ENCODE results near the gene GRAP2. TPM values are rescaled to one million over a fixed set of nuclear protein-coding genes. Genes with fewer than 3 reads are reported as not detected.
"Not testable (repeated sequence)": the region's sequence is repeated elsewhere in the genome, so short reads cannot be mapped to it uniquely, and the experiment has no call there.

GRAP2 gene
- total RNA-seq, 1 experiment from 2014 or later: 0.54 TPM

- BruUV-seq (replicated peaks): no TSS peak
- DNase-seq (ENCODE audit: low read depth, low spot score): no peak
- CTCF ChIA-PET: no interaction called here
- TF ChIP-seq CTCF (IDR thresholded peaks at IDR 0.05) (no peak), REST (IDR thresholded peaks at IDR 0.05; ENCODE audit: insufficient read depth in 1 of 2, low read depth in 2 of 2, low read length in 1 of 2) (no peak), POLR2AphosphoS5 (IDR thresholded peaks at IDR 0.05; ENCODE audit: low read depth, low read length) (no peak), TCF7L2 (IDR thresholded peaks at IDR 0.05; ENCODE audit: low read depth, low read length) (no peak), SIN3A (IDR thresholded peaks at IDR 0.05; ENCODE audit: borderline replicate concordance, insufficient read depth, low read depth, low read length) (no peak)
- Histone ChIP-seq H3K36me3 (ENCODE audit: control insufficient read depth, insufficient read depth, low read length) (no peaks in the 10 kb centered on the region), H3K27ac (ENCODE audit: low read length) (no peak overlapping the region), H3K4me1 (ENCODE audit: control insufficient read depth, insufficient read depth, low read length) (no peaks in the 10 kb centered on the region), H3K27me3 (ENCODE audit: control insufficient read depth, insufficient read depth, low read length) (no peaks in the 10 kb centered on the region), H3K4me3 (ENCODE audit: low read depth in 2 of 2, low read length in 2 of 2) (no peak overlapping the region), H3K9me3 (ENCODE audit: control insufficient read depth, insufficient read depth, low read depth, low read length) (no peaks in the 10 kb centered on the region)
- intact Hi-C loops (cut with micrococcal nuclease; ENCODE audit: unreplicated experiment) (no loop called here), in situ Hi-C loops (cut with HindIII; ENCODE audit: low pct_unique_long_range_greater_than_20kb, low sequenced_read_pairs) (no loop called here)
- POLR2A ChIA-PET: no interaction called here
- no peak for ATAC-seq
Observed at GRCh38 chr22:39947220-39948216, 46.6 kb downstream of the GRAP2 start.

DNA sequence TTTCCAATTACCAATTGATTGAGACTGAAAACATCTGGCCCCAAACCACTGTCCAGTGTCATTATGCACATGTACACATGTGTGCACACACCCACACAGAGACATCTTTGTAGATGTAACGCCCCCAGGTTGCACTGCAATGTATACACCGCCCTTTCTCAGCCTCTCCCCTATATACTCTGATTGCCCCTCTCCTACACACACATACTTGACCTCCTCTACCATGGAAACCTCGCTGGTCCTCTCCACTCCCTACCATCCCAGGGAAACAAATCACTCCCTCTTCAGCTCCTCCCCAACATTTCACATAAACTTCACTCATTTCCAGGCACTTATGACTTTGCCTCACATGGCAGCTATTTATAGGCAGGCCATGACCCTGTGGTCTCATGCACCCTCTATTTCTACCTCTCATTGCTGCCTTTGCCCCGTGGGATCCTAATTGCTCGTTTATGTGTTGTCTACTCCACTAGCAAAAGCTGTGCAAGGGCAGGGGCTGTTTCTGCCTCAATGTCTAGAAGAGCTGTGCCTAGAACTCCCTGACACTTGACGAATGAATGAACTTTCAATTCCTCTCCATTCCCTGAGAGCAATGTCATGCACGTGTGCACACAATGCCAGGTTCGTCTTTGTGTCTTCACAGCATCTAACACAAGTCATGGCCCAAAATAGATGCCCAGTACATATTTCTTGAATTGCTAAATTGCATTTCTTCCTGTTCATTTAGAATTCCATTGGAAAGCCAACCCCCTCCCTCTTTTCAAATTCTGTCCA is 49.3 kb downstream of the GRAP2 start:
- POLR2A ChIA-PET: no interaction called here
- intact Hi-C loops (cut with micrococcal nuclease; ENCODE audit: unreplicated experiment) (no loop called here), in situ Hi-C loops (cut with HindIII; ENCODE audit: low pct_unique_long_range_greater_than_20kb, low sequenced_read_pairs) (no loop called here)
- ATAC-seq (no peak), DNase-seq (ENCODE audit: low read depth, low spot score) (no peak)
- H3K4me1 ChIP-seq (ENCODE audit: control insufficient read depth, insufficient read depth, low read length): no peaks in the 10 kb centered on the region
- no peaks in the 10 kb centered on the region for H3K27me3 ChIP-seq (ENCODE audit: control insufficient read depth, insufficient read depth, low read length)
- CTCF ChIA-PET: no interaction called here
- BruUV-seq (replicated peaks): no TSS peak
- TF ChIP-seq SIN3A (IDR thresholded peaks at IDR 0.05; ENCODE audit: borderline replicate concordance, insufficient read depth, low read depth, low read length) (no peak), REST (IDR thresholded peaks at IDR 0.05; ENCODE audit: insufficient read depth in 1 of 2, low read depth in 2 of 2, low read length in 1 of 2) (no peak), POLR2AphosphoS5 (IDR thresholded peaks at IDR 0.05; ENCODE audit: low read depth, low read length) (no peak), TCF7L2 (IDR thresholded peaks at IDR 0.05; ENCODE audit: low read depth, low read length) (no peak), CTCF (IDR thresholded peaks at IDR 0.05) (no peak)
- no peaks in the 10 kb centered on the region for H3K9me3 ChIP-seq (ENCODE audit: control insufficient read depth, insufficient read depth, low read depth, low read length)
- no peak overlapping the region for H3K4me3 ChIP-seq (ENCODE audit: low read depth in 2 of 2, low read length in 2 of 2)
- no peak overlapping the region for H3K27ac ChIP-seq (ENCODE audit: low read length)
- H3K36me3 ChIP-seq (ENCODE audit: control insufficient read depth, insufficient read depth, low read length): no peaks in the 10 kb centered on the region

GRCh38 chr22:39951603-39952293 is 50.9 kb downstream of the GRAP2 start:
- DNase-seq (ENCODE audit: low read depth, low spot score); H3K36me3 ChIP-seq (ENCODE audit: control insufficient read depth, insufficient read depth, low read length); H3K4me3 ChIP-seq (ENCODE audit: low read depth in 2 of 2, low read length in 2 of 2); CTCF ChIA-PET; ATAC-seq; H3K4me1 ChIP-seq (ENCODE audit: control insufficient read depth, insufficient read depth, low read length); POLR2A ChIA-PET; H3K27me3 ChIP-seq (ENCODE audit: control insufficient read depth, insufficient read depth, low read length); in situ Hi-C loops (cut with HindIII; ENCODE audit: low pct_unique_long_range_greater_than_20kb, low sequenced_read_pairs); intact Hi-C loops (cut with micrococcal nuclease; ENCODE audit: unreplicated experiment); H3K27ac ChIP-seq (ENCODE audit: low read length); H3K9me3 ChIP-seq (ENCODE audit: control insufficient read depth, insufficient read depth, low read depth, low read length); BruUV-seq (replicated peaks): not testable (repeated sequence)

All from Panc1 (cell line).